Kidney epithelial cell (primary cell): ENCODE measurements around the gene CCR8. TPM values are rescaled to one million over a fixed set of nuclear protein-coding genes. Genes with fewer than 3 reads are reported as not detected.

Source experiments
- DNase-seq: peaks from one replicate; pipeline ENCODE4 v3.0.0-alpha.2; 2010; ENCODE audit warnings: low read depth
- H3K27me3 ChIP-seq: 2 replicates; pipeline ENCODE4 v1.6.0; 2011; ENCODE audit warnings: low read length; ENCODE audit not compliant: control insufficient read depth, insufficient read depth
- H3K36me3 ChIP-seq: 2 replicates; pipeline ENCODE4 v1.5.1; 2011; ENCODE audit warnings: low read length; ENCODE audit not compliant: control insufficient read depth, insufficient read depth
- H3K4me3 ChIP-seq: 2 replicates; pipeline ENCODE4 v1.5.1; 2011; ENCODE audit warnings: low read depth, mild to moderate bottlenecking, control low read depth, low read length
- CTCF ChIP-seq: IDR thresholded peaks from 2 replicates; pipeline ENCODE4 v1.5.1; 2011; ENCODE audit warnings: mild to moderate bottlenecking, moderate library complexity, low read length, control low read depth, inconsistent platforms; ENCODE audit not compliant: insufficient read depth, poor library complexity, severe bottlenecking
- total RNA-seq: library from RNA; depleted of rRNA; stranded (reverse); fragments of >200 nt; gene quantifications from 2 replicates; pipeline ENCODE4 v1.2.3, GENCODE V29; 2015

The CCR8 gene
- total RNA-seq, 1 donor from 2014 or later, result not detected

GRCh38 chr3:39325236-39325635 lies 4.3 kb upstream of the CCR8 start:
- TF ChIP-seq CTCF, result no peak
- Histone ChIP-seq H3K4me3 (no peak overlapping the region), H3K36me3 (no peaks in the 10 kb centered on the region), H3K27me3 (peaks cover 3% of the 10 kb centered on the region)
- DNase-seq, result no peak

GRCh38 chr3:39327053-39327745 lies 2.3 kb upstream of the CCR8 start:
- Histone ChIP-seq H3K36me3 (no peaks in the 10 kb centered on the region), H3K27me3 (peaks cover 3% of the 10 kb centered on the region), H3K4me3 (no peak overlapping the region)
- TF ChIP-seq CTCF, result no peak
- no peak for DNase-seq

- peaks cover 3% of the 10 kb centered on the region for H3K27me3 ChIP-seq
- H3K4me3 ChIP-seq, result no peak overlapping the region
- no peaks in the 10 kb centered on the region for H3K36me3 ChIP-seq
- no peak for TF ChIP-seq CTCF
- no peak for DNase-seq
Measured at GRCh38 chr3:39327746-39328349, 1.7 kb upstream of the CCR8 start.

- no peak overlapping the region for H3K4me3 ChIP-seq
- H3K36me3 ChIP-seq, result no peaks in the 10 kb centered on the region
- no peak for DNase-seq
- H3K27me3 ChIP-seq, result peaks cover 3% of the 10 kb centered on the region
- TF ChIP-seq CTCF, result no peak
Measured at GRCh38 chr3:39330824-39331223, 1.3 kb downstream of the CCR8 start.

- DNase-seq, result no peak
- Histone ChIP-seq H3K4me3 (no peak overlapping the region), H3K36me3 (no peaks in the 10 kb centered on the region), H3K27me3 (no peaks in the 10 kb centered on the region)
- TF ChIP-seq CTCF, result no peak
Measured at GRCh38 chr3:39332525-39332924, 3.0 kb downstream of the CCR8 start.

- H3K4me3 ChIP-seq, result no peak overlapping the region
- no peak for DNase-seq
- no peaks in the 10 kb centered on the region for H3K36me3 ChIP-seq
- no peak for TF ChIP-seq CTCF
- H3K27me3 ChIP-seq, result no peaks in the 10 kb centered on the region
Measured at GRCh38 chr3:39333607-39334006, 4.1 kb downstream of the CCR8 start.
